HG03066 (cell line): ENCODE results near the gene CNTLN.
"Not testable (repeated sequence)": the region's sequence is repeated elsewhere in the genome, so short reads cannot be mapped to it uniquely, and the experiment has no call there.

Experiments
- ATAC-seq: cut with Tn5 transposase; IDR thresholded peaks from one replicate; pipeline ENCODE4 v1.9.1; 2021; ENCODE audit warnings: low read depth; ENCODE audit not compliant: unreplicated experiment

The CNTLN gene

GRCh38 chr9:17401858-17402257 is 267.0 kb downstream of the CNTLN start:
- no peak for ATAC-seq

DNA sequence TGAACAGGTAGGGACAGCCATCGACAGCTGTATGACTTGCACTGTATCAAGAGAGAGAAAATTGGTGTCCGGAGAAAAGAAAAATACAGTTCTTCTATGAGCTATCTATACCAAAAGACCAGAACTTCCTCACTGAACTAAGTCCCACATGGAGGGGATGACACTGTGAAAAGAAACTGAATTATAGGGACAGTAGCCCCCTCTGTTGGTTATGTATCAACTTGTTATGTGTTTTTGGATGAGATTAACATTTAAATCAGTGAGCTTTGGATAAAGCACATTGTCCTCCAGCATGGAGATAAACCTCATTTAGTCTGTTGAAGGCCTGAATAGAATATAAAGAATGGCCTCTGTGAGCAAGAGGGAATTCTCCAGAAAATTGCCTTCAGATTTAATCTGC is 267.5 kb downstream of the CNTLN start:
- no peak for ATAC-seq

DNA sequence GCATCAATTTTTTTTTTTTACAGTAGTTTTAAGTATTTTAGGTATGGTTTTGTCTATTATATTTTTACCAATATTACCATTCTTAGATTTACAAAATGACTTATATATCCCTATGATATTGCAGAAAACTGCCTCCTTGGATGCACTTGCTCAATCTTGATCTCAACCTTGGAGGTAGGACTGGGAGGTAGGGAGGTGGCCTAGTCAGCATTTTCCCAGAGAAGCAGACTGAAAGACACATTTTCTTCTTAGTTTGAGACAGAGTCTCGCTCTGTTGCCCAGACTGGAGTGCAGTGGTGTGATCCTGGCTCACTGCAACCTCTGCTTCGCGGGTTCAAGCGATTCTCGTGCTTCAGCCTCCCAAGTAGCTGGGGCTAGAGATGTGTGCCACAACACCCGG is 268.7 kb downstream of the CNTLN start:
- no peak for ATAC-seq

DNA sequence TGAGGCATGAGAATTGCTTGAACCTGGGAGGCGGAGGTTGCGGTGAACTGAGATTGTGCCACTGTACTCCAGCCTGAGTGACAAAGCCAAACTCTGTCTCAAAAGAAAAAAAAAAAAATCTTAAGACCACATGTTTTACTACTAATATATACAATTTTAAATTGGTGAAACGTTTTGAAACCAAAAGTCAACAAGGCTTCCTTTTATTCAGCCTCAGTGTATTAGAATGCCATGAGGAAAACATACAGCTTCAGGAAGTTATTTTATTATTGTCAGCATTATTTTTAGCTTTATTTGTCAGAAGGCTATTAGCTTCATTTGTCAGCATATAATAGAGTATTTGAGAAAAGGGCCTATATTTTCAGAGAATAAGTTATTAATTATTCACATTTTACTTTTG is 280.1 kb downstream of the CNTLN start:
- ATAC-seq: no peak

DNA sequence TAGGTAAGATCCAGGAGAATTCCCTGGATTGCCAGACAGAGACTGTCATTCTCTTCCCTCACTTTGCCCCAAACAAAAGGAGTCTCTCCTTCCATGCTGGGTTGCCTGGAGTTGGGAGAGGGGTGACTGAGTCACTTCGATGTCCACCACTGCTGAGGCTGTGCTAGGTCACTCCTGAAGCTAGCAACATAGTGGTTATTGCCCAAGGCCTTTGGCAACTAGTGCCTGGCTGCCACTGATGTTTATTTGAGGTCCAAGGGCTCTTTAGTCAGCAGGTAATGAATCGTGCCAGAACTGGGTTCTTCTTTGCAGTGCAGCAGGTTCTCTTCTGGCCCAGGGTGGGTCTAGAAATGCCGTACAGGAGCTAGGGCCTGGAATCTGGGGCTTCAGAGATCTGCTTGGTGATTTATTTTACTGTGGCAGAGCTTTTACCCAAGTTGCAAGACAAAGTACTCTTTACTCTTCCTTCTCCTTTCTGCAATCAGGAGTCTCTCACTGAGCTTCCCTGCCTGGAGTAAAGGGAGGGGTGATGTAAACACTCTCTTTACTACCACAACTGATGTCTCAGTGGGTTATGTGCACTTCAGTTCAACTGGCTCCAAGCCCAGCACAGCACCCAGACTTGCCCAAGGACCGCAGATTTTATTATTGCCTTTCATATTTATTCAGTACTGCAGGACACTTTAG is 288.3 kb downstream of the CNTLN start:
- no peak for ATAC-seq

GRCh38 chr9:17423681-17424011 is 288.8 kb downstream of the CNTLN start:
- ATAC-seq: no peak

GRCh38 chr9:17425384-17425783 is 290.5 kb downstream of the CNTLN start:
- ATAC-seq: no peak

DNA sequence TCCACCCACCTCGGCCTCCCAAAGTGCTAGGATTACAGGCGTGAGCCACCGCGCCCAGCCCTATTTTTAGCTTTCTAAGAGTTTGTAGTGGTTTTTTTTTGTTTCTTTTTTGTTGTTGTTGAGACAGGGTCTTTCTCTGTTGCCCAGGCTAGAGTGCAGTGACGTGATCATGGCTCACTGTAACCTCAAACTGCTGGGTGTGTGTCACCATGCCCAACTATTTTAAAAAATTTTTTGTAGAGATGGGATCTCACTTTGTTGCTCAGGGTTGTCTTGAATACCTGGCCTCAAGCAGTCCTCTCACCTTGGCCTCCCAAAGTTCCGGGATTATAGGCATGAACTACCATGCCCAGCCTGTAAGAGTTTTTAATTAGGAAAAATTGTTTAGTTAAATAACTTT is 298.7 kb downstream of the CNTLN start:
- no peak for ATAC-seq

- ATAC-seq: no peak
These were observed 302.0 kb downstream of the CNTLN start for GRCh38 chr9:17436854-17437253.

DNA sequence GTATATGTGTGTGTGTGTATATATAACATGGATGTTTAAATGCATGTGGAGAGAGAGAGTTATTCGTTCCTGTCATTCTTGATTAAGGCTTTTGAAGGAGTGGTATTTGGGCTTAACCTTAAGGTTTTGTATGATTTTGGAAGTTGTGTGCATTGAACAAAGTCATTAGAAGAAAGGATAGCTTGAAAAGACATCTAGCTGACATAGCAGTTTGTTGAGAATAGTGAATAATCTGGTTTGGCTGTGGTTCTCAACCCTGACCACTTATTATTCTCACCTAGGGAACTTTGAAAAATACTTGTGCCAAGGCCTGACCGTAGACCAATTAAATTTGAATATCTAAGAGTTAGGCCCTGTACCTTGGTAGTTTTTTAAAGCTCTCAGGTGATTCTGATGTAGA is 303.0 kb downstream of the CNTLN start:
- ATAC-seq: no peak

DNA sequence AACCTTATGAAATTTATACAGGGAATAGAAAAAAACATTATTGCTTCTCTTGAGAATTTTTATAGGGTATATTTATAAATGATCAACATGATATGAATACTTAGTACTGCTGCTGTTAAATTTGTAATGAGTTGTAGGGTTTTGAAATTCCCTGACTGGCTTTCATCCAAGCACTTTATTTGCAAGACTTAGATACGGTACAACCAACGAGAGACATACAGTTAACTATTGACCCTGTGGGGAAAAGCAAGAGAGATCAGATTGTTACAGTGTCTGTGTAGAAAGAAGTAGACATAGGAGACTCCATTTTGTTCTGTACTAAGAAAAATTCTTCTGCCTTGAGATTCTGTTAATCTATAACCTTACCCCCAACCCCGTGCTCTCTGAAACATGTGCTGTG is 310.3 kb downstream of the CNTLN start:
- not testable (repeated sequence) for ATAC-seq

DNA sequence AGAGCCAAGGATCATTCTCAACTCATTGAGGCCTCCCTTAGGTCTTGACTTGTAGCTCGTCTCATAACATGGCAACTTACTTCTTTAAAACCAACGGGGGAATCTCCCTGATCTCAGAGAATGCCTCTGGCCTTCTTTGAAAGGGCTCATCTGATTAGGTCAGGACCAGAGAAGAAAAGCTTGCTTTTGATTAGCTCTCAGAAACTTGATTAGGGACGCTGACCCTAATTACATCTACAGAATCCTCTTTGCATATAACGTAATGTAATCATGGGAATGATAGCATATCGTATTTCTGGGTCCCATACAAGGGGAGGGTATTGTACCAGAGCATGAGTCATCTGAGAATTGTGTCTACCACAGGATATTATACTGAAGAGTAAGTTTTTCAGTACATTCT is 318.9 kb downstream of the CNTLN start:
- ATAC-seq: no peak

GRCh38 chr9:17462869-17463464 is 328.1 kb downstream of the CNTLN start:
- ATAC-seq: no peak

- ATAC-seq: no peak
These were observed 335.4 kb downstream of the CNTLN start for GRCh38 chr9:17470036-17470813.

DNA sequence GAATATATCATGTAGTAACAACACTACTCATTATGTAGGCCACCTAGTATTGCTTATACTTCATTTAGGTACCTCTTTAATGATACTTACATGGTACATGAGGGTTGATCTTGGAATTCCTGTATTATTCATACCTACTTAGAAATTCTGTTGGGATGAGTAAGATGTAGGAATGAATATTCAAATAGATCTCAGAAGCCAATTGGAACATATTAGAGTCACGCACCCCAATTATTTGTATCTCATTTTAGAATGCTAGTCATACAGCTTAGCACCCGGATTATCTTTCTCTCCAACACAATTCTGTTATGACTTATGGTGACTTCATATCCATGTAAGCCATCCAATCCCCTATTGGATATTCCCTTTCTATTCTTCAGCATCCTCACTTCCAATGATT is 337.3 kb downstream of the CNTLN start:
- ATAC-seq: no peak

DNA sequence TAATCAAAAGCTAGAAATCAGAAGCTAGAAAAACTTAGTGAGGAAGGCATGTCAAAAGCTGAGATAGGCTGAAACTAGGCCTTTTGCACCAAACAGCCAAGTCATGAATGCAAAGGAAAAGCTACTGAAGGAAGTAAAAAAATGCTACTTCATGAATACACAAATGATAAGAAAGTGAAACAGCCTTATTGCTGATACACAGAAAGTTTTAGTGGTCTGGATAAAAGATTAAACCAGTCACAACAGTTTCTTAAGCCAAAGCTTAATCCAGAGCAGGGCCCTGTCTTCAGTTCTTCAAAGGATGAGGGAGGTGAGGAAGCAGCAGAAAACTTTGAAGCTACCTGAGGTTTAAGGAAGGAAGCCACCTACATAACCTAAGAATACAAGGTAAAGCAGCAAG is 341.6 kb downstream of the CNTLN start:
- peak; percentile 65 for ATAC-seq

- ATAC-seq: no peak
These were observed 343.0 kb downstream of the CNTLN start for GRCh38 chr9:17477816-17478215.

GRCh38 chr9:17480966-17481365 is 346.1 kb downstream of the CNTLN start:
- no peak for ATAC-seq

DNA sequence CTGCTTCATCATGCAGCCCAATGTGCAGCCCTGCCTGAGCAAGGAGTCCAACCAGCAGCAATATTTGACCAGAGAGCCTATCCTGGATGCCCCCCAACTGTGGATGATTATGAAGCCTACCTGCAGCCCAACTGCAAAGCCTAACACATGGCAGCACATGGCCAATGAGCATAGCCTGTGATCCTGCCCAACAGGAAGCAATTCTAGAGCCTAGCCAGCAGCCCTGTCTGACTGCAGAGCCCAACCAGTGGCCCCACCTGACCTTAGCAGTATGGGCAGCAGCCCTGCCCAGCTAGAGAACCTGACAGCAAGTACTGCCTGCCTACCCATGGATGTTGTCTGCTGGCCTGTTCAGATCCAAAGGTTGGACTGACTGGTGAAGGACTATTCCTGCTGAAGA is 346.7 kb downstream of the CNTLN start:
- ATAC-seq: no peak

GRCh38 chr9:17484906-17485305 is 350.1 kb downstream of the CNTLN start:
- no peak for ATAC-seq

DNA sequence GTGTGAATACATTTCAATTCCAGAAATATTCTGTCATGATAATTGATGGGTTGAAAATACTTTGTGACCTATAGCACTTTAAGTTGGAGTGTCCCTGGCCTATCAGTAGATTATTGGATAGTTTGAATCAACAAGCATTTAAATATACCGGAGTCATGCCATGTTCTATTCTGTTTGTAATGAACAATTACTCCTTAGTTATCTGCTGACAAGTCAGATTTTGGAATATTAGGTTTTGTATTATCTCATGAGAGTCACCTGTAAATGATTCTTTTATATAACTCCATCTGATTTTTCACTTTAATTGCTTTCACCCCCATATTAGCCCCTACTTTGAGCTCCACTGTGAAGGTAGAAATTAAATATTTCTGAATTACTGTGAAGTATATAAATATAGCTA is 351.6 kb downstream of the CNTLN start:
- ATAC-seq: no peak

- ATAC-seq: no peak
These were observed 352.6 kb downstream of the CNTLN start for GRCh38 chr9:17487467-17487866.
